Prostate gland (tissue), 2 donors: ENCODE results near the gene CLDN2.

ENCODE experiments used
- CTCF ChIP-seq, 4 experiments: fragments of 200-600 bp in 2 of 4; fragments of 450-650 bp in 2 of 4; sonication (generic) in 2 of 4; IDR thresholded peaks; 1 replicate in 3 of 4; 2 replicates in 1 of 4; pipeline ENCODE4 v1.5.1; 2016 to 2019; ENCODE audit warnings: antibody characterized with exemption in 4 of 4, mild to moderate bottlenecking in 2 of 4, moderate library complexity in 2 of 4
- POLR2AphosphoS5 ChIP-seq: sonication (generic); formaldehyde crosslinking; IDR thresholded peaks from one replicate; pipeline ENCODE4 v1.6.1; 2017; ENCODE audit warnings: antibody characterized with exemption

GRCh38 chrX:106901781-106902219 is 18.4 kb upstream of the CLDN2 start:
- no peak for TF ChIP-seq CTCF (IDR thresholded peaks at IDR 0.05)
- TF ChIP-seq POLR2AphosphoS5, result no peak
